Stimulated activated CD4-positive, alpha-beta T cell treated with anti-CD3 and anti-CD28 coated beads, Interleukin-1b, Interleukin-23, amount 100 ng/mL, for 1 hour (primary cell): ENCODE measurements around the gene SYNDIG1L.

Source experiments
- DNase-seq, 2 donors: peaks; one replicate each; pipeline ENCODE4 v3.0.0-alpha.2; 2020; ENCODE audit warnings: low read depth in 2 of 2

Gene SYNDIG1L

GRCh38 chr14:74429221-74429691, 3.2 kb upstream of the SYNDIG1L start:
- no peak for DNase-seq

- DNase-seq: no peak
These were observed 1.6 kb upstream of the SYNDIG1L start for GRCh38 chr14:74427651-74428050.

GRCh38 chr14:74425525-74426201, 347 bp downstream of the SYNDIG1L start:
- peak; percentile 15 to 20 for DNase-seq

- DNase-seq: no peak
These were observed 1.4 kb downstream of the SYNDIG1L start for GRCh38 chr14:74424606-74425005.

GRCh38 chr14:74423246-74423645, 2.8 kb downstream of the SYNDIG1L start:
- no peak for DNase-seq

GRCh38 chr14:74421981-74422380, 4.0 kb downstream of the SYNDIG1L start:
- DNase-seq: no peak

GRCh38 chr14:74419086-74419485, 6.9 kb downstream of the SYNDIG1L start:
- no peak for DNase-seq

- DNase-seq: no peak
These were observed 8.0 kb downstream of the SYNDIG1L start for GRCh38 chr14:74418031-74418430.

GRCh38 chr14:74417611-74418010, 8.4 kb downstream of the SYNDIG1L start:
- DNase-seq: no peak

GRCh38 chr14:74417201-74417600, 8.8 kb downstream of the SYNDIG1L start:
- no peak for DNase-seq

GRCh38 chr14:74415115-74415437, 10.9 kb downstream of the SYNDIG1L start:
- DNase-seq: no peak

- DNase-seq: no peak
These were observed 11.5 kb downstream of the SYNDIG1L start for GRCh38 chr14:74414403-74415114.

GRCh38 chr14:74413627-74414026, 12.4 kb downstream of the SYNDIG1L start:
- no peak for DNase-seq

GRCh38 chr14:74412753-74413152, 13.3 kb downstream of the SYNDIG1L start:
- no peak for DNase-seq

GRCh38 chr14:74411671-74412070, 14.3 kb downstream of the SYNDIG1L start:
- no peak for DNase-seq

- DNase-seq: no peak
These were observed 16.6 kb downstream of the SYNDIG1L start for GRCh38 chr14:74409441-74409840.

- no peak for DNase-seq
These were observed 17.1 kb downstream of the SYNDIG1L start for GRCh38 chr14:74408870-74409269.

GRCh38 chr14:74407801-74408154, 18.2 kb downstream of the SYNDIG1L start:
- DNase-seq: no peak

- DNase-seq: no peak
These were observed 18.8 kb downstream of the SYNDIG1L start for GRCh38 chr14:74407021-74407800.

- no peak for DNase-seq
These were observed 20.3 kb downstream of the SYNDIG1L start for GRCh38 chr14:74405663-74406062.

- DNase-seq: no peak
These were observed 21.6 kb downstream of the SYNDIG1L start for GRCh38 chr14:74404435-74404834.

- no peak for DNase-seq
These were observed 22.2 kb downstream of the SYNDIG1L start for GRCh38 chr14:74403619-74404417.
